Fibroblast of skin of right quadriceps (primary cell): ENCODE data around the gene STRIP2.
"Not testable (repeated sequence)": the region's sequence is repeated elsewhere in the genome, so short reads cannot be mapped to it uniquely, and the experiment has no call there.

Experiments
- DNase-seq: peaks from one replicate; pipeline ENCODE4 v3.0.0-alpha.2; 2013

The STRIP2 gene

GRCh38 chr7:129423700-129424410 is 10.4 kb upstream of the STRIP2 start:
- DNase-seq: peak; percentile 24

- DNase-seq: no peak
Observed at GRCh38 chr7:129426482-129426881, 7.8 kb upstream of the STRIP2 start.

- DNase-seq: no peak
Observed at GRCh38 chr7:129427526-129428045, 6.6 kb upstream of the STRIP2 start.

- DNase-seq: peak; percentile 13
Observed at GRCh38 chr7:129431911-129432643, 2.2 kb upstream of the STRIP2 start.

- no peak for DNase-seq
Observed at GRCh38 chr7:129434675-129435318, 565 bp downstream of the STRIP2 start.

GRCh38 chr7:129435414-129435829 is 1.2 kb downstream of the STRIP2 start:
- DNase-seq: no peak

GRCh38 chr7:129436335-129436923 is 2.2 kb downstream of the STRIP2 start:
- no peak for DNase-seq

- DNase-seq: no peak
Observed at GRCh38 chr7:129437190-129437589, 3.0 kb downstream of the STRIP2 start.

GRCh38 chr7:129438281-129438838 is 4.1 kb downstream of the STRIP2 start:
- DNase-seq: no peak

GRCh38 chr7:129438839-129439651 is 4.8 kb downstream of the STRIP2 start:
- peak; percentile 54 for DNase-seq

- DNase-seq: no peak
Observed at GRCh38 chr7:129439963-129440625, 5.9 kb downstream of the STRIP2 start.

GRCh38 chr7:129443612-129444011 is 9.4 kb downstream of the STRIP2 start:
- no peak for DNase-seq

GRCh38 chr7:129444776-129445175 is 10.5 kb downstream of the STRIP2 start:
- DNase-seq: not testable (repeated sequence)

- DNase-seq: not testable (repeated sequence)
Observed at GRCh38 chr7:129446925-129447324, 12.7 kb downstream of the STRIP2 start.

GRCh38 chr7:129447445-129447844 is 13.2 kb downstream of the STRIP2 start:
- DNase-seq: not testable (repeated sequence)

GRCh38 chr7:129448608-129449007 is 14.4 kb downstream of the STRIP2 start:
- DNase-seq: not testable (repeated sequence)

GRCh38 chr7:129450295-129450694 is 16.1 kb downstream of the STRIP2 start:
- DNase-seq: no peak

GRCh38 chr7:129452589-129453231 is 18.5 kb downstream of the STRIP2 start:
- DNase-seq: no peak

GRCh38 chr7:129453510-129454248 is 19.4 kb downstream of the STRIP2 start:
- DNase-seq: no peak

- no peak for DNase-seq
Observed at GRCh38 chr7:129454249-129454551, 20.0 kb downstream of the STRIP2 start.
